Gastroesophageal sphincter (tissue), 4 donors: ENCODE data around the gene RNF145. TPM values are rescaled to one million over a fixed set of nuclear protein-coding genes. Genes with fewer than 3 reads are reported as not detected.

ENCODE experiments used
- ATAC-seq: fragments of 150-250 bp; one replicate; pipeline ENCODE4 v1.9.1; 2016; ENCODE audit warnings: mild to moderate bottlenecking, moderate library complexity
- H3K27ac ChIP-seq, 4 donors: fragments of 200-600 bp; sonication (generic) in 3 of 4; 1 replicate in 3 of 4; 2 replicates in 1 of 4; pipeline ENCODE4 v1.5.1; 2016 to 2019
- H3K27me3 ChIP-seq: fragments of 200-600 bp; sonication (generic); one replicate; pipeline ENCODE4 v1.5.1; 2019
- H3K36me3 ChIP-seq, 2 donors: fragments of 200-600 bp; sonication (generic); one replicate each; pipeline ENCODE4 v1.5.1; 2019; ENCODE audit warnings: control low read depth in 1 of 2
- H3K4me1 ChIP-seq, 3 donors: fragments of 200-600 bp; sonication (generic); 1 replicate in 2 of 3; 2 replicates in 1 of 3; pipeline ENCODE4 v1.5.1; 2016 to 2019; ENCODE audit warnings: control low read depth in 2 of 3
- H3K4me3 ChIP-seq, 2 donors: fragments of 200-600 bp; sonication (generic); one replicate each; pipeline ENCODE4 v1.5.1; 2019; ENCODE audit warnings: mild to moderate bottlenecking in 1 of 2, moderate library complexity in 1 of 2
- H3K9me3 ChIP-seq, 3 donors: fragments of 200-600 bp; sonication (generic); one replicate each; pipeline ENCODE4 v1.5.1; 2017 to 2019; ENCODE audit warnings: control low read depth in 2 of 3
- EP300 ChIP-seq: sonication (generic); formaldehyde crosslinking; IDR thresholded peaks from one replicate; pipeline ENCODE4 v1.6.1; 2017; ENCODE audit warnings: antibody characterized with exemption, mild to moderate bottlenecking
- POLR2A ChIP-seq, 2 donors: fragments of 450-650 bp; IDR thresholded peaks; one replicate each; pipeline ENCODE4 v1.6.1; 2017; ENCODE audit warnings: antibody characterized with exemption in 2 of 2, mild to moderate bottlenecking in 2 of 2, moderate library complexity in 1 of 2
- POLR2AphosphoS5 ChIP-seq: sonication (generic); formaldehyde crosslinking; IDR thresholded peaks from one replicate; pipeline ENCODE4 v1.6.1; 2017; ENCODE audit warnings: antibody characterized with exemption
- WGBS, 2 donors: methylation state at CpG; one replicate each; pipeline ENCODE4 v1.1.5; 2018; ENCODE audit warnings: low coverage in 1 of 2; 5-methylcytosine and 5-hydroxymethylcytosine counted together
- total RNA-seq, 4 donors: library from RNA; depleted of rRNA; stranded (reverse); fragments of >200 nt; gene quantifications; one replicate each; pipeline ENCODE4 v1.1.0, GENCODE V29; 2016
- TF ChIP-seq, protein P1 (sequence below), 4 experiments: fragments of 200-600 bp in 2 of 4; fragments of 450-650 bp in 2 of 4; sonication (generic) in 1 of 4; IDR thresholded peaks; one replicate each; pipeline ENCODE4 v1.5.1; 2017 to 2019; ENCODE audit warnings: antibody characterized with exemption in 4 of 4, mild to moderate bottlenecking in 2 of 4, moderate library complexity in 2 of 4

Gene RNF145
- total RNA-seq, 4 donors from 2014 or later = 39.3 to 89.4 (median 68.7) TPM

DNA sequence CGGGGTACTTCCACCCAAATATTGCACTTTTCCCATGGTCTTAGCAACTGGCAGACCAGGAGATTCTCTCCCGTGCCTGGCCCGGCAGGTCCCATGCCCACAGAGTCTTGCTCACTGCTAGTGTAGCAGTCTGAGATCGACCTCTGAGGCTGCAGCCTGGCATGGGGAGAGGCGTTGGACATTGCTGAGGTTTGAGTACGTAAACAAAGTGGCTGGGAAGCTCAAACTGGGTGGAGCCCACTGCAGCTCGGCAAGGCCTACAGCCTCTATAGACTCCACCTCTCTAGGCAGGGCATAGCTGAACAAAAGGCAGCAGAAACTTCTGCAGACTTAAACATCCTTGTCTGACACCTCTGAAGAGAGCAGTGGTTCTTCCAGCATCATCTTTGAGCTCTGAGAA is 69.6 kb downstream of the RNF145 start:
- no peak for TF ChIP-seq POLR2AphosphoS5
- TF ChIP-seq EP300 = no peak
- TF ChIP-seq POLR2A (IDR thresholded peaks at IDR 0.05) = no peak
- TF ChIP-seq, protein P1, sequence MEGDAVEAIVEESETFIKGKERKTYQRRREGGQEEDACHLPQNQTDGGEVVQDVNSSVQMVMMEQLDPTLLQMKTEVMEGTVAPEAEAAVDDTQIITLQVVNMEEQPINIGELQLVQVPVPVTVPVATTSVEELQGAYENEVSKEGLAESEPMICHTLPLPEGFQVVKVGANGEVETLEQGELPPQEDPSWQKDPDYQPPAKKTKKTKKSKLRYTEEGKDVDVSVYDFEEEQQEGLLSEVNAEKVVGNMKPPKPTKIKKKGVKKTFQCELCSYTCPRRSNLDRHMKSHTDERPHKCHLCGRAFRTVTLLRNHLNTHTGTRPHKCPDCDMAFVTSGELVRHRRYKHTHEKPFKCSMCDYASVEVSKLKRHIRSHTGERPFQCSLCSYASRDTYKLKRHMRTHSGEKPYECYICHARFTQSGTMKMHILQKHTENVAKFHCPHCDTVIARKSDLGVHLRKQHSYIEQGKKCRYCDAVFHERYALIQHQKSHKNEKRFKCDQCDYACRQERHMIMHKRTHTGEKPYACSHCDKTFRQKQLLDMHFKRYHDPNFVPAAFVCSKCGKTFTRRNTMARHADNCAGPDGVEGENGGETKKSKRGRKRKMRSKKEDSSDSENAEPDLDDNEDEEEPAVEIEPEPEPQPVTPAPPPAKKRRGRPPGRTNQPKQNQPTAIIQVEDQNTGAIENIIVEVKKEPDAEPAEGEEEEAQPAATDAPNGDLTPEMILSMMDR (IDR thresholded peaks at IDR 0.05) = no peak
- H3K27me3 ChIP-seq = peaks cover 25% of the 10 kb centered on the region
- no peak for ATAC-seq
- no peak overlapping the region for H3K4me3 ChIP-seq
- no peaks in the 10 kb centered on the region for H3K9me3 ChIP-seq
- no peak overlapping the region for H3K27ac ChIP-seq
- H3K4me1 ChIP-seq = no peaks in the 10 kb centered on the region
- 90% methylated on average over 2 of the region's 7 CpGs; no CpG with 5 or more reads in 1 of the 2 donors for WGBS, 2 donors
- no peaks in the 10 kb centered on the region for H3K36me3 ChIP-seq

DNA sequence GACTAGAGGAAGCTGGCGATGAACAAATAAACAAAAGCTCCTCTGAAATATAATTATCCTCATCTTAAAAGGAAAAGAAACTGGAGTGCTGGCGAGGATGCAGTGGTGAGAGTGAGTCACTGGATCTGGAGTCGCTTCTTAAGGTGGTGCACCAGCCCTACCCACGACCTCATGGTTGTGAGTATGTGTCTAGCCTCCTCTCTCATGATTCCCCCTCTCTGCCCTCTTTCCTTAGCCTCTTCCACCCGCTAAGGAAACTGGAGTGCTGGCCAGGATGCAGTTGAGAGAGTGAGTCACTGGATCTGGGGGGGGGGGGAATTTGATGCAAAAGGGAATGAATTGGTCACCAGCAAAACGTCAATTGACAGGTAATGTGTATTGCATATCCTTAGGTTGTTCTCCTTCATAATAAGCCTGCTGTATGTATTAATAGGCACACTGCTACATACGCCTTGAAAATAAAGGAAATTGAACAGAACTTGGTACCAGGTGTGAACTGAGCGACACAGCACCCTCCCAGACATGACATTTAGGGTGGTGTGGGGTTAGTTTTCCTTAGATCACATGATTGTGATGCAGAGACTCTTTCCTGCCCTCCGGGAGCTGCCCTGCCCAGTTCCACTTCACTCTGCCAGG is 73.3 kb downstream of the RNF145 start:
- Histone ChIP-seq H3K9me3 (no peaks in the 10 kb centered on the region), H3K27me3 (peaks cover 25% of the 10 kb centered on the region), H3K4me3 (no peak overlapping the region), H3K27ac (no peak overlapping the region), H3K4me1 (peaks cover 0 to 6% (median 0%) of the 10 kb centered on the region in 3 donors), H3K36me3 (no peaks in the 10 kb centered on the region)
- WGBS, 2 donors = 33 to 34% methylated on average over 7 to 8 of the region's 9 CpGs
- TF ChIP-seq, protein P1 (IDR thresholded peaks at IDR 0.05) = no peak
- TF ChIP-seq POLR2A (IDR thresholded peaks at IDR 0.05) (no peak), EP300 (no peak), POLR2AphosphoS5 (no peak)
- ATAC-seq = peak; percentile 10

DNA sequence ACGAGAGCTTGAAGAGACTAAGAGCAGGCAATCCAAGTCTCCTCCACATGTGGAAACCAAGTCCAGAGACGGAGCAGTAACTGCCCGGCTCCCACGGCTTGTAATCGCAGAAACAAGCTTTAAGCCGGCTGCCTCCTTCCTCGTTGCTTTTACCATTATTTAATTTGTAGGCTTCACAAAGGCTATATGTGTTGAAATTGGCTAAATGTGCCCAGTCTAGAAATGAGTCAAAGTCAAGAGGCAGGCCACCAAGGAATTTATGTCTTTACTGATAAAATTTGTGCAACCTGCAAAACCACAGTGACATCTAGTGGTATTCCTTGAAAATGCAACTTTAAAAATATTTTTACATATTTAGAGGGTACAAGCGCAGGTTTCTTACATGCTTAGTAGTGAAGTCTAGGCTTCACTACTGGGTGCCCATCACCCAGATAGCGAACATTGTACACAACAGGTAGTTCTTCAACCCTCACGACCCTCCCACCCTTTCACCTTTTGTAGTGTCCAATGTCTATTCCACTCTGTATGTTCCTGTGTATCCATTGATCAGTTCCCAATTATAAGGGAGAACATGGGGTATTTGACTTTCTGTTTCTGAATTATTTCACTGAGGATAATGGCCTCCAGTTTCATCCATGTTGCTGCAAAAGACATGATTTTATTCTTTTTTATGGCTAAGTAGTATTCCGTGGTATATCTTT is 76.2 kb downstream of the RNF145 start:
- 24 to 37% methylated on average over 11 of the region's 11 CpGs for WGBS, 2 donors
- Histone ChIP-seq H3K4me1 (peaks cover 0 to 6% (median 0%) of the 10 kb centered on the region in 3 donors), H3K4me3 (no peak overlapping the region), H3K27me3 (peaks cover 8% of the 10 kb centered on the region), H3K36me3 (no peaks in the 10 kb centered on the region), H3K9me3 (no peaks in the 10 kb centered on the region), H3K27ac (no peak overlapping the region)
- no peak for TF ChIP-seq EP300
- TF ChIP-seq, protein P1 (IDR thresholded peaks at IDR 0.05) = peak; percentile 60 to 82 (median 72)
- ATAC-seq = peak; percentile 77

DNA sequence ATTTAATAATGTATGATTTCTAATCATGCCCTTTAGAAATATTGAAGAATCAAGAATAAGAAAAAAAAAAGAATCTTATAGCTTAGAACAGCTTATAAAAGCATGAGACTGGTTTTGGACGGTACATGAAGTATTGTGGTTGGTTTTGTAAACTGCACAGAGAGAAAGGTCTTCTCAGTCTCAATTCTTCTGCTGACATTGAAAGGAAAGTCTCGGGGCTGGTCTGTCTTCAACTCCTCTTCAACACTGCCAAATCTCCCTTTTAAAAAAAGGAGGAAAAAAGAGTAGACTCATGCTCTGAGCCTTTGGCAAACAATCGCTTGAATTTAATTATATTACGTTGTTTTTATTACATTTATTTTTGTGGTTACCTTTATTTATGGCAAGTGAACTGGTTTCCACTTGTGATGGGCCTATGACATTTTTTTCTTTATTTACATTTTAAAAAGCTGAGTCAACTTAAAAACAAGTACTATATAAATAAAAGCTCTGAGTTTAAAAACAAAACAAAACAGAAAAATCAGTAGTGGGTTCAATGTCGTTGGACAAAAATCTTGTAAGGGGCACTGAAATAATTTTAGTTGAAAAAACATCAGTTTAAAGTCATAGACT is 76.8 kb downstream of the RNF145 start:
- ATAC-seq = no peak
- Histone ChIP-seq H3K4me3 (no peak overlapping the region), H3K9me3 (no peaks in the 10 kb centered on the region), H3K27me3 (peaks cover 6% of the 10 kb centered on the region), H3K27ac (no peak overlapping the region), H3K4me1 (peaks cover 0 to 6% (median 0%) of the 10 kb centered on the region in 3 donors), H3K36me3 (no peaks in the 10 kb centered on the region)
- no peak for TF ChIP-seq POLR2AphosphoS5
- TF ChIP-seq EP300 = no peak
- TF ChIP-seq POLR2A (IDR thresholded peaks at IDR 0.05) = no peak
- TF ChIP-seq, protein P1 (IDR thresholded peaks at IDR 0.05) = no peak
- 48 to 72% methylated on average over 5 of the region's 5 CpGs for WGBS, 2 donors
